Hematopoietic multipotent progenitor cell treated with erythropoietin and hydrocortisone succinate and interleukin-3 and kit ligand, for 17 days (in vitro differentiated cells): ENCODE measurements around the gene ARHGAP20.

Source experiments
- DNase-seq: peaks from one replicate; pipeline ENCODE4 v3.0.0-alpha.2; 2015; ENCODE audit warnings: low spot score

ARHGAP20 gene

DNA sequence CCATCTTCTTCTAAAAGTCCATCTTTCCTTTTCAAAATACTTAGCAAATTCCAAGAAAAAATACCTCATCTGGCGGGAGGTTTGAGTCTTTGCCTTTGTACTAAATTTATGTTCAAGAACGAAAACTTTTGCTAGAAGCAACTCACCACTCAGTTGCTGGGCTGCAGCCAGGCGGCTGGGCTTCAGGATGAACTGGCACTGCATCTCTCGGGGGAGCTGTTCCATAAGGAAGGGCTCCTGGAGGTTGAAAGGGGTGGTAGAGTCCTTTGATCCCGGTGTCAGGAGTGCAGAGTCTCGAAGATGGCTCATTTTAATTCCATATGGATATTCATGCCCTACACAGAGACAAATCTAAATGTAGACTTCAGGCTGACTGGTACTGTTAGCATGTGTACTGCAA lies 105.8 kb downstream of the ARHGAP20 start:
- no peak for DNase-seq

DNA sequence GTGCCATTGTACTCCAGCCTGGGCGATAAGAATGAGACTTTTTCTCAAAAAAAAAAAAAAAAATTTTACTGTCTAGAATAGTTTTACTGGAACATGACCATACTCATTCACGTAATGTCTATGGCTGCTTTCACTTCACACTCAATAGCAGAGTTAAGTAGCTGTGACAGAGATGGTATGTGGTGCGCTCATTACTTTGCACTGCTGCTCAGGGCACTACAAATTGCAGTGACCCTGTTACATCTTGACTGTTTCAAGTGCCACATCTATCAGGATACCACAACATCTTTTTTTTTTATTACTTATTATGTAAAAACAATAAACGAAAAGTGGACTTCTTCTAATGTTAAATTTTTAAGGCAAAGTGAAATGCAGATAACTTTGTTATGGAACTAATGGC lies 110.3 kb downstream of the ARHGAP20 start:
- DNase-seq: no peak

DNA sequence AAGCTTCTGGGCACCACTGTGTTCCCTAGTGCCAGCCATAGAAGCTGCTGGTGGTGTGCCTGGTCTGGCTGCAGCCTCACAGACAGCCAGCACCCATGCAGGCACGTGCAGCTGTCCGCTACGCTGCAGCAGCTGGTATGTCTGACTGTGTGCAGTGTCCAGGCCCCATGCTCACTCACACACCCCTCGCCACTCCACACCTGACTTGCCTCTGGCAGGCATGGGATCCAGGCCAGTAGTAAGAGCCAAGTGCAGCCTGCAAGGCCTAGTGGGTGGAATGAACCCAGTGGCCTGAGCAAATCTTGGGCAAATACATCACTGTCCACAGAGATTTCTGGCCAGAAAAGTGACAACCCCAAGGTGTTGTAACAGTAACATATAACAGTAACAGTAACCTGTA lies 111.9 kb downstream of the ARHGAP20 start:
- DNase-seq: no peak

DNA sequence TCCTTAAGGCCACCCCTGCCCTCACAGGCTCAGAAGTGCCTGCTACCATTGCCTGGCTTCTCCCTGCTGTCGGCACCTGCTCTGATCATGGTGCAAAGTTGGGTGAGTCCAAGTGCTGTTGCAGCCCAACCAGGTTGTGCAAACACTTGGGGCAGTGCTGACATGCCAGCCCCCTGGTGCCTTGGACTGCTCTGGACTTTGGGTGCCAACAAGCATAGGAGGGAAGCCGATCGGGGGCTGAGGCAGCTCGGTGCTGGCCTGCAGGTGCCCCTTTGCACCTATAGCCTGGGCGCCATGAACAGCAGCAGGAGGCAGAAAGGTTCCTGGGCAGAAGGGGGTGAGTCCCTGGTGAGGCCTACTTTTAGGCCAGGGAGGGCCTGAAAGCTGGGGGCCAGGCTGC lies 113.0 kb downstream of the ARHGAP20 start:
- DNase-seq: no peak

DNA sequence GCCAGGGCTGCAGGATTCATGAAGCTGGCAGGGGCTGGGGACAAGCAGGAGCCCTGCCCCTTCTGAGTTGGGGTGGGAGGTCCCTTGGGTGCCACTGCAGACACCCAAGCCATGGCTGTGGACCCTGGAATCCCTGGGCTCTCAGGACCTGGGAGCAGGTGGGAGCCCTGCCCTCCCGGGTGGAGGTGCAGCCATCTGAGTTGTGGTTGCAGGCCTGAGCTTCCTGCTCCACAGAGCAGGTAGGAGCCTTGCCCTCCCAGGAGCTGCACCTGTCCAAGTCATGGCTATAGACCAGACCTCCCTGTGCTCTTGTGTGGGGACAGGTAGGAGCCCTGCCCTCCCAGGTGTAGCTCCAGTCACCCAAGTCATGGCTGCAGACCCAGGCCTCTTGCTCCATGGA lies 113.5 kb downstream of the ARHGAP20 start:
- no peak for DNase-seq

DNA sequence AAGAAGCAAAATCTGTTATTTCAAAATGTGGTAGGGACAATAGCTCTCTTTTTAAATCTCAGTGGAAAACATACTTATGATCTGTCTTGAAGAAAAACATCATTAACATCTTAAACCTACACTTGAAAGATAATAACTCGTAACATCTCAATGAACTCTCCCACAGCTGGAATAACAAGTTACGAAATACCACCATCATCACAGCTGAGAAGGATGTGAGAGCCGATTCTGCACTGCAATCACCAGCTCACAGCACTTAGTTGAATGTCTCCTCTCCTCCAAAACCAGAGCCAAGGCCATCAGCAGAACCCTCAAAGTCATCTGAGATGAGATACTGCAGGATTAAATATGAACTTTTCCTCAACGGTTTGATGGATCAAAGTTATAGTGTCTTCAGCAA lies 124.3 kb downstream of the ARHGAP20 start:
- no peak for DNase-seq

DNA sequence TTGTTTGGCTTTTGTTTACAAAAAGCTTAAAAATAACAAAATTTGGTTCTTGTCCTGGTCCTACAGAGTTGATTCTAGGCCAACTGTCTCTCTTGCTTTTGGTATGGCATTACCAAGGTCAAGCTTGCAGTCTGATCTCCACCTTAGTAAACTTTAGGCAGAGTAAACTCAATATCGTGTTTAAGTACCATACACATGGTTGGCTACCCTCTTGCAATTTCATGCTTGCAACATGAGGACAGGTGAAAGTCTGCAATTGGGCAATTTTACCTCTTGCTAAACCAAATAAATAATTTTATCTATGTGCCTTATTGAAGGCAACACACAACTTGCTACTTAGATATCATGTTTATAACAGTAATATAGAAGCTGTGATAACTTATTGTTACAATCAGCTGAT lies 125.1 kb downstream of the ARHGAP20 start:
- DNase-seq: no peak

DNA sequence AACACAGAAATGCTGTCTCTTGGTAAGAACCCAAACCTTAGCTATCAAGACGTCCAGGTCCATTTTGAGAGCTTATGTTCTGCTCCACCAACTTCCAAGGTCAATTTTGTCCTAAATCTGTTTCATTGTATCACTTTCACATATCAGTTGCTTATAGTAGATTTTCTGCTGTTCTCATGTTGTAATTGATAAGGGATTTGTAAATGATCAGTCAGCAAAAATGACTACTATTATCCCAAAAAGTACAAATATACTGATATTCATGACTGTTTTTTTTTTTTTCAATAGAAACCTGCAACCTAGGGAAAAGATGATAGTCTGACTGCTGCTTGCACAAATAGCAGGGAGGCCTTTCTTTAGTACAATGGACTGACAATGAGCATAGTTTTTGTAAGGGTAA lies 128.1 kb downstream of the ARHGAP20 start:
- DNase-seq: no peak

DNA sequence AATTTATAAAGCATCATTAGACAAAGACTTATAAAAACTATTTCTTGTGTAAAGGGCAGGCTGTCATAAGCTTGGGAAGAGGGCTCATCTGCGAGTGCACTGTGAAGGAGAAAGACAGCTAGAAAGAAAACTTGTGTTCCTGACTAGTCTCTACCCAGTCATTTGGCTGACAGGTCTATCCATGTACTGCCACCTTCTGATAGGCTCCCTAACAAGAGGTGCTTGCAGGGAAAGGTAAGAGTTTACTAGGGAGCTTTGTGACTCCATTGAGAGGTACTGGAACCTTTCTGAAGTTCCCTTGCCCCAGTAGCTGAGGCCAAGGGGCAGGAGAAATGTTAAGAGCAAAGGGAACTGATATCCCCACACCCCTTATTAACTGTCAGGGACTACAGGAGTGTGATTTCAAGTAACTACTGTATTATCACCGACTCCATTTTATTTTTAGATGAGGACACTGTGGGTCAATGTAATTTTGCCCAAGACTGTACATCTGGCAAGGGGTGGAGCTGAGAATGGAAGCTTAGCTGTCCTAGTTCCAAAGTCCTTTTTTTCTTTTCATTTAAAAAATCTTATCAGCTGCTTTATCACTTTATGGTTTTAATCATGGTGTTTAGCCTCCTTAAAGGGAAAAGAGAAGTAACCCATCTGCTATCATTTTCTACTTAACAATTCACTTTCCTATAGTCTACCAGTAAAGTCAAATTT lies 129.4 kb downstream of the ARHGAP20 start:
- DNase-seq: no peak

DNA sequence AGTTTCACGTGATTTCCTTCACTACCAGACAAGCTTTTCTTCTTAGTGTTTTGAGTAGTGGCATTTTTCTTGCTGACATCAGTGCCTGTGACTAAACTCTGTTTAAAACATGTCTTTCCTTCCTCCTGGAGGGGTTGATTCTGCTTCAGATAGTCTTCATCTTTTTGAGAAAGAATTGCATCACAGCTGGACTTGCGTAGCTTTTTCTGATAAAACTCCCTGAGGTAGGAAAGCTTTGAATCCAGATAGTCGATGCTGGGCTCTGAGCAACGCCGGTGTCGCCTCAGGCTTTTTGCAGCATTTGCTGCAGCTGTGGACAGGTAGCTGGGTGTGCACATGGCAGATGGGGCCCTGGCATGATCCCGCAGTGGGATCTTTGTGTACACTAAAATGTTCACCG lies 131.7 kb downstream of the ARHGAP20 start:
- no peak for DNase-seq

DNA sequence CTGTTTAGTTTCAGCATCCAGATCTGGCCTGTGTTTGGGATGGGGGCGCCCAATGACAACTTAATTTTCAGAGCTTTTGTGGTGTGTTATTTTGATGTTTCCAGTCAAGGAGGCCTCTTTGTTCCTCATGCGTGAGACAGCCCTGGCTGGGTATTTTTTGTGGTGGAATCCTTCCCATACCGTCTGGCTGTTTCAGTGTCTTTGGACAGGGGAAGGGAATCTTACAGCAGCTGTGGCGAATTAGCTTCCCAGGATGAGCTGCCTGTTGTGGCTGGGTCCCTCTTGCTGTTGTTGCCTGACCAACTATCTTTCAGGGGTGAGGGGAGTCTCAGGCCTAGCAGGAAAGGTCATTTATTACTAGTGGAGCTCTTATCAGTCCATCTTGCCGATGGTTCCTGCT lies 138.8 kb downstream of the ARHGAP20 start:
- DNase-seq: no peak

DNA sequence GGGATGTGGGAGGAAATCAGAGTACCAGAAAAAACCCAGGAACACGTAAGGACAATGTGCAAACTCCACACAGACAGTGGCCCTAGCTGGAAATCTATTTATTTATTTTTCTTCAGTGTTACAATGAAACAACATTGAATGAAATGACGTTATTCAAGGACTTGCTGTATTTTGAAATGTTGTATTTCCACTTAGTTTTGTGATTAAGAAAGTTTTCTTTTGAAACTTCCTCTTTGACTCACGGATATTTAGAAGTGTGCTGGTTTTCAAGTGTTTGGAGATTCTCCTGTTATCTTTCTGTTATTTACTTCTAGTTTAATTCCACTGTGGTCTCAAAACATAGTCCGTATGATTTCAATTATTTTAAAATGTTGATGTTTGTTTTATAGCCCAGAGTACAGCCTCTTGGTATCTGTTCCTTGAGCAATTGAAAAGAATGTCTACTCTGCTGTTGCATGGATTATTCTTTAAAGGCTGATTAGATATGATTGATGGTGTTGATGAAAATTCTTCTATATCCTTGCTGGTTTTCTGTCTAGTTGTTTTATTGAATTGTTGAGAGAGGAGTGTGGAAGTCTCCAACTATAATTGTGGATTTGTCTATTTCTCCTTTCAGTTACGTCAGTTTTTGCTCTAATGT lies 141.0 kb downstream of the ARHGAP20 start:
- DNase-seq: no peak

DNA sequence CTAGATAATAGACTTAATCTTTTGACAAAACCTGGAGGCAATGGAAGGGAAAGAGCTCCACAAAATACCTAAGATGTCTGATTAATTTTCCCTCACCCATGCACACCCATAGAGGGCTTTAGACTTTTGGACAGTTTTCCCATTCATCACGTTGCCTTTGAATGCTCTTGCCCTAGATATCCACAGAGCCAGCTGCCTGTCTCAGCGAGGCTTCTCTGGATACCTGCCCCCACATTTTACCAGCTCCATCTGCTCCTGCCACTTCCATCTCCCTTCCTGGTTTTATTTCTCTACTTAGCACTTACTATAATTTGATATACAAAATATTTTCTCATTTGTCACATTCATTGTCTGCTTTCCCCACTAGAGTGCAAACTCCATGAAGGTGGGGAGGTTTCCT lies 145.7 kb downstream of the ARHGAP20 start:
- DNase-seq: no peak

DNA sequence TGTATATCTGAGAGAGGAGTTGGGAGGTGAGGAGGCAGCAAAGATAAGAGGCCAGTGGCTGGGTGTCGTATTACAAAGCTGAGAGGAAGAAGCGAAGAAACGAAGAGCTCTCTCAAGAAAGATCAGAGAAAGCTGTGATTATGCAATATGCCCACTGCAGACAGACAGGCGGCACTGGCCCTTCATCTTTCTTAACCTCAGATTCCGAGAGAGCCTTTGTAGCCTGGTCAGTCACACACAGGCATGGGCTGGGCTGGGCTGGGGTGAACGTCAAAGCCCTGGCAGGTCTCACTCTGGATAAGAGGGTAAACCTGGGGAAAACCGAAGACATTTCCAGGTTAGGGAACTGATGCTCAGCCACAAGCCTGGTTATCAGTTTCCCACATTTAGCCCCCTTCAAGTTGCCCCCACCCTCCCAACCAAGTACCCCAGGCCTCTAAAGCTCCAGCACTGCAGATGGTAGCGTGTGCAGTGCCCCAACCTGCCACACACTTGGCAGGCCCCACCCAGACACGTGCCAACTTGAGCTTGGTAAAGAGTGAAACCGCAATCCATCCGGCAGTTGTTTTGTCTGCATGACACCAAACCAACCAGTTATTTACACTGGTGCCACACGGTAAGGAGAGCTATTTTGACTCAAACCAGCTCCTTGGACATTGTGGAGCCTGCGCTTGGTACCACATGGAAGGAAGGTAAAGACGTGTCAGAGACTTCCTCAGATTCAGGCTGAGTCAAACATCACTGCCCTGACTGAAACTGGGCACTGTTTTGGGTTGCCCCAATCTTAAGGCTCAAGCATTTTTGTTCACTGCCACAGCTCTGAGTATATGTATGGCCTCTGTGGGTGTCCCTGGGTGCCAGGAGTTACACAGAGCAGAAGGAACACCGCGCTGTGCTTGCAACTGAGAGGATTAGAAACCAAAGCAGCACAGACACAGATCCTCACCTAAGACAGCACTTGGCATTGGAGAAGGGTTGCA lies 146.6 kb downstream of the ARHGAP20 start:
- DNase-seq: no peak

DNA sequence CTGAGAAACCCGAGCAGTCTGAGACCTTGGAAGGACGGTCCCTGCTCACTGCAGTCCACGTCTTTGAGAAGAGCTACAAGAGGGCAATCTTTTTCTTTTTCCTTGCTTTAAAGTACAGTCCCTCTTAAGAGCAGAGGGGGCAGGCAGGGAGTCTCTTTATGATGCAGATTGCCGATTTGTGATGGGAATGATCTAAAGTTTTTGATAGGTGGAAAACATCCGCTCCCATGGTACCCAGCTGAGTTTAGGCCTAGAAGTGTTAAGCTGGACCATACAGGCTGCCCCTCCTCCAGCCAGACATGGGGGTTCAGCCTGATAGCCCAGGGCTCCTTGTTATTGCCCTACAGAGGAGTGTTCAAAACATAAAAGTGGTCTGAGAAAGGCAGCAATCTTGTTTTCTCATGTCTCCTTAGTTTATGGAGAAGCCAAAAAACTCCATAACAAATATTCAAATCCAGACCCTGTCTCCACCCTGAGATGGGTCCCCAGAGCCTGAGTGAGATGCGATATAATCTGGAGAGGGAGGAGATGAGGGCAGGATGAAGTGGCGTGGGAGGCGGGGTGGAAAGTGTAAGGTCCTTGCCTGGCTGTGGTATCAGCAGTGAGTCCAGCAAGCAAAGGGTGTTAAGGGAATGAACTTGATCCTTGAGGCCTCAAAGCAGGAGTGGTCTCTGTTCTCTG lies 147.4 kb downstream of the ARHGAP20 start:
- DNase-seq: no peak

DNA sequence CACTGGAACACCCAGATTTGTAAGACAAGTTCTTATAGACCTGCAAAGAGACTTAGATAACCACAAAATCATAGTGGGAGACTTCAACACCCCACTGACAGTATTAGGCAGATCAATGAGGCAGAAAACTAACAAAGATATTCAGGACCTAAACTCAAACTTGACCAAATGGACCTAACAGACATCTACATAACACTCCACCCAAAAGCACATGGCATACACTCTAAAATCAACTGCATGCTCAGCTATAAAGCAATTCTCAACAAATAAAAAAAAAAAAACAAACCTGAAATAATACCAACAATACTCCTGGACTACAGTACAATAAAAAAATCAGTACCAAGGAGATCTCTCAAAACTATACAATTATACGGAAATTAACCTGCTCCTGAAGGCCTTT lies 167.5 kb downstream of the ARHGAP20 start:
- no peak for DNase-seq

DNA sequence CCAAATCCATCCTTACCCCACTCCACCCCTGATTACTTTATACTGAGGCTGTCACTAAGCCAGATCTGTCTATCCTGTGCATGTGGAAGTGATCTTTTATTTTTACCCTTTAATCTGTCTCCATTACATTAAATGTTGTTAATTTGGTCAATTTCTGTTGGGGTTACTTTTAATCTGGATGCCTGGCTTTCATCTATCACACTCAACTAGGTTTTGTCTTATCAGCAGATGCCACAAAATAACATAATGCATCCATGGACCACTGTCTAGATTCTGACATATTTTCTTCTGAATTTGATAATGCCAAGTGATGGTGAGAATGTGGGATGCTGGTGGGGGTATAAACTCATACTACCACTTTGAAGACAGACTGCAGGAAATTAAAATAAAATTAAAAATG lies 174.1 kb downstream of the ARHGAP20 start:
- no peak for DNase-seq

DNA sequence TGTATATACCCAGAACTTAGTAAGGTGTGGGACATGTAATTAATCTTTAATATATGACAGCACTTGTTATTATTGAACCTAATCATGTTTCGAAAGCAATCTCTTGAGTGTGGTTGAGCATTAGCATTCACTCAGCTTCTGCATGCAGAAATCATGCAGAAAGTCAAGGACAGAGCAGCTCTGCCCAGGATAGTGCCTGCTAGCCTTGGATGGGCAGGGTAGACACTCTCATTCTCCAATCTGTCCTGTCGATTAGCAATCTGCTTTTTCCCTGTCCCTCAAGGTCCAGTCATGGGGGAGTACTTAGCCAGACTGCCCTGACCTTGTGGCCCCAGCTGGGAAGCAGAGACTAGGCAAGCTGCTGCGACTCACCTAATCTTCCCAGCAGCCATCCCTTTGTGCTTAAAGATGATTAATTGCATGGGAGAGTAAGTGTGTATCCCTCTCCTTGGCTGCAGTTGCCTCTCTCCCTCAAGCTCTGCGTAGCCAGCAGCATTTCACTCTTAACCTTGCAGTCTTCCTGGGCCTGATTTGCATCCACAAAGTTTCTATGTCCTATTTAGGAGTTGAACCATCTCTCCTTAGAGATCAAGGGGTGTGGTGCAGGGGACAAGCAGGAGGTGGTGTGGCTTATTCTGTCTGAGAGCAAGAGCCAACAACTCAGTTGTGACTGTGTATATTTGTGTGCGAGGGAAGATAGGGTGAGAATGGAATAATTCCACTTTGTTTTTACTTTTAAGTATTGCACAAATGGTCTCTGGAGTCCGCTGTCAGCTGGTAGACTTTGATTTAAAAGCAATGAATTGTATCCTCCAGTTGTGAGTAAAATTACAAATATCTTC lies 181.1 kb downstream of the ARHGAP20 start:
- DNase-seq: no peak

DNA sequence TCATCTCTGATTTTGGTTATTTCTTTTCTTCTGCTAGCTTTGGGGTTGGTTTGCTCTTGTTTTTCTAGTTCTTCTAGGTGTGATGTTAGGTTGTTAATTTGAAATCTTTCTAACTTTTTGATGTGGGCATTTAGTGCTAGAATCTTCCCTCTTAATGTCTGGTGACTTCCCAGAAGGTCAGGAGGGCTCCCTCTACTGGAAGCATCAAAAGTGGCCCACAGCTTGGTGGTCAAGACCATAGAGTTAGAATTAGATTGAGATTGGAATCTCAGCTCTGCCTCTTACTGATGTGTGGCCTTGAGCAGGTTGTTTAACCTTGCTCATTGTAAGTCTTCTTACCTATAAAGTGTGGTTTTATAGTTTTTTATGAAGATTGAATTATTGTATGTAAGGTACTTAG lies 183.2 kb downstream of the ARHGAP20 start:
- no peak for DNase-seq

DNA sequence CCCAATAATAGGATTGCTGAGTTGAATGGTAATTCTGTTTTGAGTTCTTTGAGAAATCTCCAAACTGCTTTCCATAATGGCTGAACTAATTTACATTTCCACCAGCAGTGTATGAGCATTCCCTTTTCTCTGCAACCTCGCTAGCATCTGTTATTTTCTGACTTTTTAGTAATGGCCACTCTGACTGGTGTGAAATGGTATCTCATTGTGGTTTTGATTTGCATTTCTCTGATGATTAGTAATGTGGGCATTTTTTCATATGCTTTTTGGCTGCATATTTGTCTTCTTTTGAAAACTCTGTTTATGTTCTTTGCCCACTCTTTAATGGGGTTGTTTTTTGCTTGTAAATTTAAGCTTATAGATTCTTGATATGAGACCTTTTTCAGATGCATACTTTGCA lies 185.1 kb downstream of the ARHGAP20 start:
- no peak for DNase-seq
